Tongue (tissue), 2 donors: ENCODE results near the gene KCTD13. TPM values are rescaled to one million over a fixed set of nuclear protein-coding genes. Genes with fewer than 3 reads are reported as not detected.
"Not testable (repeated sequence)": the region's sequence is repeated elsewhere in the genome, so short reads cannot be mapped to it uniquely, and the experiment has no call there.

Experiments used
- DNase-seq: peaks from one replicate; pipeline ENCODE4 v3.0.0-alpha.2; 2015
- total RNA-seq: library from RNA; depleted of rRNA; stranded (reverse); fragments of >200 nt; gene quantifications from one replicate; pipeline ENCODE4 v1.2.3, GENCODE V29; 2014

KCTD13 gene
- 8.7 TPM for total RNA-seq

- DNase-seq = peak; percentile 94
Observed at GRCh38 chr16:29925781-29926710, at the start of gene KCTD13. Gene KCTD13, minus strand, starts transcription at chr16:29926226. Its CDS starts 193 bp downstream, at chr16:29926033.

- no peak for DNase-seq
Observed at GRCh38 chr16:29975134-29975538, 49.1 kb upstream of the KCTD13 start.

GRCh38 chr16:29974291-29975133 is 48.5 kb upstream of the KCTD13 start:
- DNase-seq = no peak

GRCh38 chr16:29973384-29974246 is 47.6 kb upstream of the KCTD13 start, which contains the start of gene TAOK2:
Gene TAOK2, plus strand, starts transcription at chr16:29973868. Its CDS starts 3,905 bp downstream, at chr16:29977773.
- peak; percentile 100 for DNase-seq

GRCh38 chr16:29972992-29973383 is 47.0 kb upstream of the KCTD13 start:
- DNase-seq = no peak

- no peak for DNase-seq
Observed at GRCh38 chr16:29972500-29972899, 46.5 kb upstream of the KCTD13 start.

- no peak for DNase-seq
Observed at GRCh38 chr16:29971304-29971703, 45.3 kb upstream of the KCTD13 start.

- DNase-seq = no peak
Observed at GRCh38 chr16:29968205-29968604, 42.2 kb upstream of the KCTD13 start.

- DNase-seq = no peak
Observed at GRCh38 chr16:29963021-29963743, 37.2 kb upstream of the KCTD13 start.

GRCh38 chr16:29962344-29962994 is 36.4 kb upstream of the KCTD13 start:
- peak; percentile 33 for DNase-seq

- peak; percentile 95 for DNase-seq
Observed at GRCh38 chr16:29961479-29962343, 35.7 kb upstream of the KCTD13 start, which contains the start of gene TMEM219. Gene TMEM219, plus strand, starts transcription at chr16:29962079. Its CDS starts 1,065 bp downstream, at chr16:29963144.

- no peak for DNase-seq
Observed at GRCh38 chr16:29961127-29961478, 35.1 kb upstream of the KCTD13 start.

- not testable (repeated sequence) for DNase-seq
Observed at GRCh38 chr16:29959821-29960220, 33.8 kb upstream of the KCTD13 start.

- no peak for DNase-seq
Observed at GRCh38 chr16:29959293-29959692, 33.3 kb upstream of the KCTD13 start.

- no peak for DNase-seq
Observed at GRCh38 chr16:29958756-29959155, 32.7 kb upstream of the KCTD13 start.

- DNase-seq = no peak
Observed at GRCh38 chr16:29951625-29952365, 25.8 kb upstream of the KCTD13 start.

- DNase-seq = no peak
Observed at GRCh38 chr16:29950806-29951461, 24.9 kb upstream of the KCTD13 start.

- no peak for DNase-seq
Observed at GRCh38 chr16:29947897-29948296, 21.9 kb upstream of the KCTD13 start.
